Activated CD4-positive, alpha-beta memory T cell treated with anti-CD3 and anti-CD28 coated beads for 36 hours (primary cell): ENCODE measurements around the gene ADCK1. TPM values are rescaled to one million over a fixed set of nuclear protein-coding genes. Genes with fewer than 3 reads are reported as not detected.
A peak's percentile ranks its signal among the peaks of the same experiment; 100 is the strongest.
"Not testable (repeated sequence)": the region's sequence is repeated elsewhere in the genome, so short reads cannot be mapped to it uniquely, and the experiment has no call there.

Source experiments
- CTCF ChIA-PET: fragments of 350-600 bp; sonication (Branson Sonifier 250); formaldehyde crosslinking; loops from one replicate; lab custom pipeline; 2021; ENCODE audit warnings: antibody characterized with exemption, inconsistent platforms; lab: Charles Lee
- POLR2A ChIA-PET: fragments of 350-600 bp; sonication (Branson Sonifier 250); formaldehyde crosslinking; loops from one replicate; lab custom pipeline; 2021; ENCODE audit warnings: antibody characterized with exemption; lab: Charles Lee
- DNase-seq: peaks from one replicate; pipeline ENCODE4 v3.0.0-alpha.2; 2020
- H3K27ac Mint-ChIP-seq: one replicate; pipeline ENCODE4 v1.8.0; 2021; ENCODE audit warnings: mixed read lengths
- H3K27me3 Mint-ChIP-seq: one replicate; pipeline ENCODE4 v1.8.0; 2021; ENCODE audit warnings: mixed read lengths
- H3K36me3 Mint-ChIP-seq: one replicate; pipeline ENCODE4 v1.8.0; 2021; ENCODE audit warnings: mixed read lengths
- H3K4me1 Mint-ChIP-seq: one replicate; pipeline ENCODE4 v1.8.0; 2021; ENCODE audit warnings: low read depth, mixed read lengths
- H3K4me3 Mint-ChIP-seq: one replicate; pipeline ENCODE4 v1.8.0; 2021; ENCODE audit warnings: mild to moderate bottlenecking, mixed read lengths
- H3K9me3 Mint-ChIP-seq: one replicate; pipeline ENCODE4 v1.8.0; 2021; ENCODE audit warnings: mixed read lengths
- intact Hi-C: fragments of 100-400 bp; cut with micrococcal nuclease; formaldehyde crosslinking; loops from one replicate; pipeline ENCODE4 v1.15.1; 2023
- total RNA-seq, 2 experiments: library from RNA; stranded (reverse); gene quantifications; one replicate each; pipeline ENCODE4 v1.2.3, GENCODE V29; 2021

ADCK1 gene
- total RNA-seq, 2 experiments from 2014 or later: 3.2 to 3.7 TPM

DNA sequence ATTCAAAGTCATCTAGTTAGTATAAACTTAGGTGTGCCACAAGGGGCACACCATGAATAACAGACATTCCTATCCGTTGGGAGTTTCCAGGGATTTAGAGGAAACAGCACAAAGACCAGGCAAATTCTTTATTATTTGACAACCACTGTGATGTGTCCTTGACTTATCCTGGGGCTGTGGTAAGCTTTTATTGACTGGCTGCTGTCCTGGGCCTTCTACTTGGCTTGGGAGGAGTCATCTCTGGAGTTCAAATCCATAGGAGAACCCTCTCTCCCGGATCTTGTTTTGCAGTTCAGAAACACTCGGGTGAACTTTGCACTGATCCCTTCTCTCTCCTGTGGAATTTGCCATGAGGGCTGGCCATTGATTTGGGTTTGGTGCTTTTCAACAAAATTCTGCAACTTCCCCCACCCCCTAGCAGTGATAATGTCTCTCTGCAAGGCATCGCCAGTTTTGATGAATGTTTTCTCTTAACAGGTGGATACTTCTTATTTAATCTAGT is 136.3 kb downstream of the ADCK1 start:
- peaks cover 20% of the 10 kb centered on the region for H3K9me3 Mint-ChIP-seq
- H3K4me1 Mint-ChIP-seq: no peaks in the 10 kb centered on the region
- DNase-seq: no peak
- no peak overlapping the region for H3K4me3 Mint-ChIP-seq
- intact Hi-C loops: no loop called here
- no peaks in the 10 kb centered on the region for H3K27me3 Mint-ChIP-seq
- ChIA-PET CTCF (no interaction called here), POLR2A (no interaction called here)
- H3K27ac Mint-ChIP-seq: no peak overlapping the region
- peaks cover 49% of the 10 kb centered on the region for H3K36me3 Mint-ChIP-seq

DNA sequence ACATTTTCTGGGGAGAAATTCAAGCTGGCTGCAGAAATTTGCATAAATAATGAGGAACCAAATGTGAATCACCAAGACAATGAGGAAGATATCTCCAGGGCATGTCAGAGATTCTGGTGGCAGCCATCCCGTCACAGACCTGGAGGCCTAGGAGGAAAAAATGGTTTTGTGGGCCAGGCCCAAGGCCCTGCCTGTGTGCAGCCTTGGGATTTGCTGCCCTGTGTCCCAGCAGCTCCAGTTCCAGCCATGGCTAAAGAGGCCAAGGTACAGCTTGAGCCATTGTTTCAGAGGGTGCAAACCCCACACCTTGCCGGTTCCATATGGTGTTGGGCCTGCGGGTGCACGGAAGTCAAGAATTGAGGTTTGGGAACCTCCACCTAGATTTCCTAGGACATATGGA is 147.5 kb downstream of the ADCK1 start:
- H3K27me3 Mint-ChIP-seq: peaks cover 2% of the 10 kb centered on the region
- ChIA-PET CTCF (no interaction called here), POLR2A (no interaction called here)
- no peak overlapping the region for H3K4me3 Mint-ChIP-seq
- no peak overlapping the region for H3K27ac Mint-ChIP-seq
- no peak for DNase-seq
- no peaks in the 10 kb centered on the region for H3K4me1 Mint-ChIP-seq
- no peaks in the 10 kb centered on the region for H3K36me3 Mint-ChIP-seq
- H3K9me3 Mint-ChIP-seq: peaks cover 14% of the 10 kb centered on the region
- intact Hi-C loops: no loop called here

DNA sequence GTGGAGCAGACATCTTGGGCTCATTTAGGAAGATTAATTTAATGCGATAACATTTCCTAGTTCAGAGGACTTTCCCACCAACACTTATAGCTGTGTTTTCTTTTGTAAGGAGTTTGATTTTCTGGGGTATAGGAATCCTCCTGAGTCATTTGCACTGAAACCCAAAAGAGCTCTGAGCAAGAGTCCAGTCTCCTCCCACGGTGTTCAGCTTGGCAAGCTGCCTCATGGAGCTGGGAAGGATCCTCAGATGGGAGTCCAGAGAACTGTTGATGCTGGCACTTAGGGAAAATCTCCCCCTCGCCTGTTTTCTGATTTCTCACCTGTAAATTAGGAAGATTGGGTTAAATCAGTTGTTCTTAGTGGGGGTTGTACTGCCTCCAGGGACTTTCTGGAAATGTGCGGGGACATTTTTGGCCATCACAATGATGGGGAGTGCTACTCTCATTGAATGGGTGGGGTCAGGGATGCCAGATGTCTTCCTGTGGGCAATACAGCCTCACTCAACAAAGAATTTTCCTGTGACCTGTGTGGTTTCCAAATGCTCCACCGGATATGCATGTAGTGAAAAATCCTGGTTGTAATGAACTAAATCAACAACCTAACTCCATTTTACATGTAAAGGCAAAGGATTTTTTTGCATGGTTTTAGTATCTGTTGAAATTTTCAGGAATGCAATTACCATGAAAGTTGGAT is 150.6 kb downstream of the ADCK1 start:
- POLR2A ChIA-PET: no interaction called here
- H3K4me3 Mint-ChIP-seq: no peak overlapping the region

DNA sequence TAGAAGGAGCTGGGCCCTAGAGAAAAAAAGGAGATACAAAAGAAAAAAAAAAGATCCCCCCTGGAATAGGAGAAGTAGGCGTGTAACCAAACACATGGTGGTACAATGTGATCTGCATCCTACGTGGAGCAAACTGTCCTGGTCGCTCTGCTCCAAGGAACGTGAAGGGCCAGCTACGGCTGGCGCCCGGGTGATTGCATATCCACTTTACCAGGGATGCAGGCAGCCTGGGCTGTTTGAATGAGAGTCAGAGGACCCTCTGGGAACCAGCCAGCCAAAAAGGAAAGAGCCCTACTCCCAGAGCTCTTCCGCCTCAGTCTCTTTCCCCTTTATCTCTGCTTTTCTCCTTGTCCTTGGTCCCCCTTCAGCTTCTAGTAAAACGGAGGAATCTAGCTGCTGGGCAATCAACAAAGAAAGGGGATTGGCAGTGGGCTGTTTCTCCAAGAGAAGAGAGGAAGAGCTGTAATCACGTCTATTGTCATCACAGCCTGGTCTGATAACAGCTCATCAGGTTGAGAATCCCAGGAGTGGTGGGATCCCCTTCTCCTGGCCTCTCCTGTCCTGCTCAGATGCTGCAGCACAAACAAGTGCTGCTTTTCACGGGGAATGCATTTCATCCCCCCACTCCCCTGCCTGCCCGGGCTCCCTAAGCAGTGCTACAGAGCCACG is 156.0 kb downstream of the ADCK1 start:
- ChIA-PET POLR2A (no interaction called here), CTCF (no interaction called here)
- intact Hi-C loops: no loop called here
- no peak for DNase-seq
- H3K27ac Mint-ChIP-seq: no peak overlapping the region
- no peaks in the 10 kb centered on the region for H3K36me3 Mint-ChIP-seq
- peaks cover 9% of the 10 kb centered on the region for H3K27me3 Mint-ChIP-seq
- H3K4me1 Mint-ChIP-seq: no peaks in the 10 kb centered on the region
- no peak overlapping the region for H3K4me3 Mint-ChIP-seq
- H3K9me3 Mint-ChIP-seq: peaks cover 4% of the 10 kb centered on the region

More for the DNA sequence above, 150.6 kb downstream of the ADCK1 start:
- intact Hi-C loops: no loop called here
- no peak for DNase-seq
- Mint-ChIP-seq H3K27ac (no peak overlapping the region), H3K36me3 (no peaks in the 10 kb centered on the region), H3K27me3 (peaks cover 4% of the 10 kb centered on the region), H3K9me3 (peaks cover 17% of the 10 kb centered on the region), H3K4me1 (no peaks in the 10 kb centered on the region)
- CTCF ChIA-PET: interaction anchor here (1.7 kb wide), 1 partner anchor 89 kb away, joined by 4 read pairs; no protein-coding TSS in a partner anchor

DNA sequence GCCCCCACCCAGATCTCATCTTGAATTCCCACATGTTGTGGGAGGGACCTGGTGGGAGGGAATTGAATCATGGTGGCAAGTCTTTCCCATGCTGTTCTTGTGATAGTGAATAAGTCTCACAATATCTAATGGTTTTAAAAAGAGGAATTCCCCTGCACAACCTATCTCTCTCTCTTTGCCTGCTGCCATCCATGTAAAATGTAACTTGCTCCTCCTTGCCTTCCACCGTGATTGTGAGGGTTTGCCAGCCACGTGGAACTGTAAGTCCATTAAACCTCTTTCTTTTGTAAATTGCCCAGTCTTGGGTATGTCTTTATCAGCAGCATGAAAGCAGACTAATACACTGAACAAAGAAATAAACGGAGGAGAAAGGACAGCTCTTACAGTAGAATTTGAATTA is 159.8 kb downstream of the ADCK1 start:
- H3K27me3 Mint-ChIP-seq, H3K4me3 Mint-ChIP-seq, POLR2A ChIA-PET, H3K27ac Mint-ChIP-seq, H3K36me3 Mint-ChIP-seq, H3K9me3 Mint-ChIP-seq, intact Hi-C loops, DNase-seq, H3K4me1 Mint-ChIP-seq, CTCF ChIA-PET: not testable (repeated sequence)

DNA sequence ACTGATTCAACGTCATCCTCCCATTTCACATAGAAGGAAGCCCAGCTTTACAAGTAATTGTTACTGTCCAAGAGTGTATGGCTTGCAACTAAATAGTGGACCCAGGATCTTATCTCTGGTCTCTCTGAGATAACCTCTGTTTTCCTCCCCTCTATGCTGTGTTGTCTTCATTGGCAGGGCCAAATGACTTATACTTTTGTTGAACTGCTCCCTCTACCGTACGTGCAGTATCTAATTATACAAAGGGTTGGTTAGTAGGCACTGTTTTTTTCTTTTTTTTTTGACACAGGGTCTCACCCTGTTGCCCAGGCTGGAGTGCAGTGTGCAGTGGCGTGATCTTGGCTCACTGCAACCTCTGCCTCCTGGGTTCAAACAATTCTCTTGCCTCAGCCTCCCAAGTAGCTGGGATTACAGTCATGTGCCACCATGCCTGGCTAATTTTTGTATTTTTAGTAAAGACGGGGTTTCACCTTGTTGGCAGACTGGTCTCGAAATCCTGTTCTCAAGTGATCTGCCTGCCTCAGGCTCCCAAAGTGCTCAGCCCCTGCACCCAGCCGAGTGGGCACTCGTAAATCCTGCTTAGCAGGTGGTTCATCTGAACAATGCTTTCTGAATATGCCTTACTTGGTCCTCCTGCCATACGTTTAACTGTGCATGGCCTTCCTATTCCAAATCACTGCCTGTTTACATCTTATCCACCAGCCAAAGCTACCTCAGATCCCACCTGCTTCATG is 162.1 kb downstream of the ADCK1 start:
- POLR2A ChIA-PET: no interaction called here
- no peaks in the 10 kb centered on the region for H3K9me3 Mint-ChIP-seq
- peaks cover 17% of the 10 kb centered on the region for H3K27me3 Mint-ChIP-seq
- no peak for DNase-seq
- peaks cover 2% of the 10 kb centered on the region for H3K4me1 Mint-ChIP-seq
- intact Hi-C loops: no loop called here
- CTCF ChIA-PET: no interaction called here
- H3K36me3 Mint-ChIP-seq: no peaks in the 10 kb centered on the region
- no peak overlapping the region for H3K27ac Mint-ChIP-seq
- H3K4me3 Mint-ChIP-seq: no peak overlapping the region

DNA sequence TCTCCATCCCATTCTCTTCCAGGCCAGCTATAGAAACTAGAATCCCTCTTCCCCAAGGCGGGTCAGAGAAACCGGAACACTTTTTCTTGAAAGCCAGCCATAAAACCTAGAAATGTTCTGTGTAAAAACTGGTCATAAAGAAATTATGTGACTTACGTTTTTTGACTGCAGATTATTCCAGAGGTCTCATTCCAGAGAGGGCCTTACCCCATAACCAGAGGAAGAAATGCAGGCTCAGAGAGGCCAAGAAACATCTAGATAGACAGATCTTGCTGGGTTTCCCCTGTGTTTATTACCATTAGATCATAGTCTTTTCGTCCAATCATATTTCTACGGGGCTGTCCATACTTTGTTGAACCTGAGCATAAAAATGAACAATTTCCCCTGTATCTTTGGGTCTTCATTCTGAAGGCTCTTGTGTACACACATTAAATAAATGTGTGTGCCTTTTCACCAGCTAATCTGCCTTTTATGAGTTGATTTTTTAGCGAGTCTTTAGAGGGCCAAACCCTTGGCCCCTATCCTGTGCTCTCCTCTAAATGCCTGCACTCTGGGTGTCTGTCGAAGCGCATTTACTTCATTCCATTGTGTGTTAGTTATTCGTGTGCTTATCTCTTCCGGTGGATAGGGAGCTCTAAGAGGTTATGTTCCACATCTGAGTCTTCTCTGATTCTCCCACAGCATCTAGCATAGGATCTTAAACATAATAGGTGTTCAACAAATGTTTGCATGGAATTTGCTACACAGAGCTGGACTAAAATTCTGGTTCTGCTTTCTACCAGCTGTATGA is 163.0 kb downstream of the ADCK1 start:
- DNase-seq: no peak
- Mint-ChIP-seq H3K4me1 (peaks cover 2% of the 10 kb centered on the region), H3K36me3 (no peaks in the 10 kb centered on the region), H3K9me3 (no peaks in the 10 kb centered on the region), H3K4me3 (no peak overlapping the region), H3K27ac (no peak overlapping the region), H3K27me3 (peaks cover 17% of the 10 kb centered on the region)
- intact Hi-C loops: no loop called here
- ChIA-PET CTCF (no interaction called here), POLR2A (no interaction called here)

DNA sequence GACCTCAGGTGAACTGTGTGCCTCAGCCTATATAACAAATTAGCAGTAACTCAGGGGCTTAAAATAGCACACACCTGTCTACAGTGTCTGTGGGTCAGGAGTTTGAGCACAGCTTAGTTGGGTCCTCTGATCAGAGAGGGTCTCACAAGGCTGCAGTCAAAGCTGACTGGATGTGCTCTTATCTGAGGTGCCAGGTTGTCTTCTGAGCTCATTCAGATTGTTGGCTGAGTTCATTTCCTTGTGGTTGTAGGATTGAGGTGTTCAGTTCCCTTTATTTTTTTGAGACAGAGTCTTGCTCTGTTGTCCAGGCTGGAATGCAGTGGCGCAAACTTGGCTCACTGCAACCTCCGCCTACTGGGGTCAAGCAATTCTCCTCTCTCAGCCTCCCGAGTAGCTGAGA is 164.7 kb downstream of the ADCK1 start:
- no peaks in the 10 kb centered on the region for H3K9me3 Mint-ChIP-seq
- H3K4me1 Mint-ChIP-seq: peaks cover 2% of the 10 kb centered on the region
- no peaks in the 10 kb centered on the region for H3K36me3 Mint-ChIP-seq
- H3K4me3 Mint-ChIP-seq: no peak overlapping the region
- peaks cover 23% of the 10 kb centered on the region for H3K27me3 Mint-ChIP-seq
- no peak for DNase-seq
- ChIA-PET POLR2A (no interaction called here), CTCF (no interaction called here)
- intact Hi-C loops: no loop called here
- H3K27ac Mint-ChIP-seq: no peak overlapping the region

DNA sequence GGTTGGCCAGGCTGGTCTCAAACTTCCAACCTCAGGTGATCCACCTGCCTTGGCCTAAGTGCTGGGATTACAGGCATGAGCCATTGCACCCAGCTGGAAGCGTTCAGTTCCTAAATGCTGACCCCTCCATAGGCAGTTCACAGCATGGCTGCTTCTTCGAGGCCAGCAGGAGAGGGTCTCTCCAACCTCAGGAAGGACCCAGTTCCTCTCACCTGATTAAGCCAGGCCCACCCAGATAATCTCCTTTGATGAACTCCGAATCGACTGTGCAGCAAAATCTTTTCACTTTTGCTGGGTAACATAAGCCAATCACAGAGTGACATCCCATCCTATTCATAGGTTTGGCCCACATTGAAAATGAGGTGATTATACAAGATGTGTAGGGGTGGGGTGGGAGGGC is 165.1 kb downstream of the ADCK1 start:
- Mint-ChIP-seq H3K9me3 (no peaks in the 10 kb centered on the region), H3K27ac (no peak overlapping the region), H3K4me1 (peaks cover 2% of the 10 kb centered on the region), H3K27me3 (peaks cover 23% of the 10 kb centered on the region), H3K4me3 (no peak overlapping the region), H3K36me3 (no peaks in the 10 kb centered on the region)
- ChIA-PET CTCF (no interaction called here), POLR2A (no interaction called here)
- intact Hi-C loops: no loop called here
- DNase-seq: no peak

DNA sequence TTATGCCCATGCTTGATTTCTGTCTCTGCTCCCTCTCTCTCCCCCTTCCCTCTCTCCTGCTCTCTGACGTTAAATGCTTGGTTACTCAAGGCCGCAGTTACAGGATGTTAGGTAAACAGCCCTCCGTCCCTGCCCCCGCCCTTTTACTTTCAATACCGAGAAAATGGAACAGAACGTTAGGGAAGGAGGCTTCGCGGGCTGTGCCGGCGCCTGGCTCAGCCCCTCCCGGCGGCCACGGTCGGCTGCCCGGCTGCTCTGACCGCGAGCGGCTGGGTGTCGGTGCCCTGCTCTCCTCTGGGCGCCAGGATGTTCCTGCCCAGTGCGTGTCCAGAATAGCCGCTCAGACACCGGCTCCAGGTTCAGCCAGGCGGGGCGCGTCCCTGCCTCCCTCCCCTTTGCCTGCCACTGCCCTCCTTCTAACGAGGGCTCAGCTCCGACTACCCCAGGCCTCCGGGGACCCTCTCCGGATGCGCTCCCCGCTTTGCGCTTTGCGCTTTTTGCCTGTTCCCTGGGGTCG is 166.1 kb downstream of the ADCK1 start:
- no peak overlapping the region for H3K4me3 Mint-ChIP-seq
- H3K9me3 Mint-ChIP-seq: no peaks in the 10 kb centered on the region
- intact Hi-C loops: no loop called here
- POLR2A ChIA-PET: no interaction called here
- peak; percentile 9 for DNase-seq
- no peaks in the 10 kb centered on the region for H3K36me3 Mint-ChIP-seq
- peaks cover 23% of the 10 kb centered on the region for H3K27me3 Mint-ChIP-seq
- no peak overlapping the region for H3K27ac Mint-ChIP-seq
- peaks cover 2% of the 10 kb centered on the region for H3K4me1 Mint-ChIP-seq
- CTCF ChIA-PET: no interaction called here

DNA sequence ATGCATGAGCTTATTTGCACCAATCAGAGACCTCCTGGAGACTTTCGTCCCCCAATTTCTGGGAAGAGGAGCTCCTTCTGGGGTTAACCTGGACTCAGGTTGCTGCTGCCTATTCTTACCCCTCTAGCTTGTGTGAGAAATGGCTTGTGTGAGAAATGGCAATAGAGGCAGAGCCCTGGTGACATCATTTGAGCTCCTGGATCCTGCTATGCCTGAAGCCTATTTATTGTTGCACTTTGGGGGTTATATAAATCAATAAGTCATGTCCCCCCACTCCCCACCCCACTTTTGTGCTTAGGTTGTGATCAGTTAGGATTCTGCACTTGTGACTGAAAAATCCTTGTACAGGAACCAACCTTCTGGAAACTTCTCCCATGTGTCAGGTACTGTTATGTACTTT is 167.2 kb downstream of the ADCK1 start:
- Mint-ChIP-seq H3K36me3 (no peaks in the 10 kb centered on the region), H3K27ac (no peak overlapping the region), H3K4me1 (peaks cover 2% of the 10 kb centered on the region), H3K27me3 (peaks cover 23% of the 10 kb centered on the region), H3K9me3 (no peaks in the 10 kb centered on the region), H3K4me3 (no peak overlapping the region)
- no peak for DNase-seq
- intact Hi-C loops: no loop called here
- ChIA-PET POLR2A (no interaction called here), CTCF (no interaction called here)

DNA sequence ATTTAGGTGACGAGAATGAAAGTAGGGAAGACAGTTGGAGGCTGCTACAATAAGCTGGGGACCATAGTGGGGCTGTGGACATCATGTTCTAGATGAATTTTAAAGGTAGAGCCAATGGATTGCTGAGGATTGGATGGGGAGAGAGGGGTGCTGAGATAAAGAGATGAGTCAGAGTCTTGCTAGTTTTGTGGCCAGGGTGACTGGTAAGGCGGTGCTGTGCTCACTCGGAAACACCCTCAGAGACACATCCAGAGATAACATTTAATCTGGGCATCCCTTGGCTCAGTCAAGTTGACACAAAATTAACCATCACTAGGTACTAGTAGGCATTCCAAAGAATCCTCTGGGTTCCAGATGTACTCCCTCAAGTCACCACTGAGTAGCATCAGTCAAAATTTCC is 170.7 kb downstream of the ADCK1 start:
- ChIA-PET CTCF (no interaction called here), POLR2A (no interaction called here)
- peaks cover 16% of the 10 kb centered on the region for H3K27me3 Mint-ChIP-seq
- peaks cover 2% of the 10 kb centered on the region for H3K4me1 Mint-ChIP-seq
- no peaks in the 10 kb centered on the region for H3K9me3 Mint-ChIP-seq
- no peak overlapping the region for H3K27ac Mint-ChIP-seq
- intact Hi-C loops: no loop called here
- DNase-seq: no peak
- no peaks in the 10 kb centered on the region for H3K36me3 Mint-ChIP-seq
- H3K4me3 Mint-ChIP-seq: no peak overlapping the region
